GM21737 (cell line): Measurements from ENCODE around the gene NUDT3.
"Not testable (repeated sequence)": the region's sequence is repeated elsewhere in the genome, so short reads cannot be mapped to it uniquely, and the experiment has no call there.

ENCODE experiments used
- ATAC-seq: cut with Tn5 transposase; IDR thresholded peaks from one replicate; pipeline ENCODE4 v1.9.1; 2021; ENCODE audit warnings: mild to moderate bottlenecking, moderate library complexity; ENCODE audit not compliant: unreplicated experiment

Gene NUDT3

GRCh38 chr6:34393191-34393965, 909 bp upstream of the NUDT3 start:
- no peak for ATAC-seq

- peak; percentile 43 for ATAC-seq
Observed at GRCh38 chr6:34391786-34392496, 528 bp downstream of the NUDT3 start.

- no peak for ATAC-seq
Observed at GRCh38 chr6:34391473-34391785, 1.0 kb downstream of the NUDT3 start.

GRCh38 chr6:34390531-34391472, 1.7 kb downstream of the NUDT3 start:
- no peak for ATAC-seq

- ATAC-seq = no peak
Observed at GRCh38 chr6:34389034-34389433, 3.4 kb downstream of the NUDT3 start.

- ATAC-seq = no peak
Observed at GRCh38 chr6:34388421-34388820, 4.0 kb downstream of the NUDT3 start.

- ATAC-seq = no peak
Observed at GRCh38 chr6:34386316-34387137, 5.9 kb downstream of the NUDT3 start.

- ATAC-seq = no peak
Observed at GRCh38 chr6:34385793-34386195, 6.7 kb downstream of the NUDT3 start.

GRCh38 chr6:34384321-34385153, 7.9 kb downstream of the NUDT3 start:
- no peak for ATAC-seq

- no peak for ATAC-seq
Observed at GRCh38 chr6:34383656-34384320, 8.7 kb downstream of the NUDT3 start.

- no peak for ATAC-seq
Observed at GRCh38 chr6:34383161-34383631, 9.3 kb downstream of the NUDT3 start.

- no peak for ATAC-seq
Observed at GRCh38 chr6:34381081-34381480, 11.4 kb downstream of the NUDT3 start.

GRCh38 chr6:34378470-34378869, 14.0 kb downstream of the NUDT3 start:
- no peak for ATAC-seq

- ATAC-seq = no peak
Observed at GRCh38 chr6:34377984-34378383, 14.5 kb downstream of the NUDT3 start.

GRCh38 chr6:34377571-34377970, 14.9 kb downstream of the NUDT3 start:
- not testable (repeated sequence) for ATAC-seq

- no peak for ATAC-seq
Observed at GRCh38 chr6:34375833-34376232, 16.6 kb downstream of the NUDT3 start.

GRCh38 chr6:34374508-34374907, 18.0 kb downstream of the NUDT3 start:
- no peak for ATAC-seq

- no peak for ATAC-seq
Observed at GRCh38 chr6:34374069-34374468, 18.4 kb downstream of the NUDT3 start.

GRCh38 chr6:34373511-34373910, 19.0 kb downstream of the NUDT3 start:
- ATAC-seq = no peak
